ENCODE results near the gene TTC34.
"Not testable (repeated sequence)": the region's sequence is repeated elsewhere in the genome, so short reads cannot be mapped to it uniquely, and the experiment has no call there.

DNA sequence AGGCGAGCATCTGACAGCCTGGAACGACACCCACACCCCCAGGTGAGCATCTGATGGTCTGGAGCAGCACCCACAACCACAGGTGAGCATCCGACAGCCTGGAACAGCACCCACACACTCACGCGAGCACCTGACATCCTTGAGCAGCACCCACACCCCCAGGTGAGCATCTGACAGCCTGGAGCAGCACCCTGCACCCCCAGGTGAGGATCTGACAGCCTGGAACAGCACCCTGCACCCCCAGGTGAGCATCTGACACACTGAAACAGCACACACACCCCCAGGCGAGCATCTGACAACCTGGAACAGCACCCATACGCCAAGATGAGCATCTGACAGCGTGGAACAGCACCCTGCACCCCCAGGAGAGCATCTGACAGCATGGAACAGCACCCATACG lies 106.7 kb downstream of the TTC34 start:
- not testable (repeated sequence) for TF ChIP-seq POLR2AphosphoS5, POLR2A (IDR thresholded peaks at IDR 0.05; ENCODE audit: low read depth, low read length)

Measured in GM12892 (cell line).